ENCODE results near the gene EDN1. TPM values are rescaled to one million over a fixed set of nuclear protein-coding genes. Genes with fewer than 3 reads are reported as not detected.
"Not testable (repeated sequence)": the region's sequence is repeated elsewhere in the genome, so short reads cannot be mapped to it uniquely, and the experiment has no call there.

EDN1 gene
- total RNA-seq, 3 donors from 2014 or later: 11.5 to 51.7 (median 36.8) TPM

GRCh38 chr6:12331474-12331873, 41.3 kb downstream of the EDN1 start:
- peak overlapping the region; percentile 60 to 65 for H3K27ac ChIP-seq
- TF ChIP-seq POLR2A (IDR thresholded peaks at IDR 0.05): no peak
- no peak for TF ChIP-seq POLR2AphosphoS5 (IDR thresholded peaks at IDR 0.05)
- no peak for TF ChIP-seq CTCF (IDR thresholded peaks at IDR 0.05)
- no peak overlapping the region for H3K4me3 ChIP-seq
- intact Hi-C loops (cut with DNase I; ENCODE audit: low total_unique reads): no loop called here
- H3K4me1 ChIP-seq: no peaks in the 10 kb centered on the region
- H3K9me3 ChIP-seq: no peaks in the 10 kb centered on the region
- no peaks in the 10 kb centered on the region for H3K36me3 ChIP-seq
- H3K27me3 ChIP-seq: no peaks in the 10 kb centered on the region
- no peak for DNase-seq (ENCODE audit: low spot score in 2 of 2)

- intact Hi-C loops (cut with DNase I; ENCODE audit: low total_unique reads): no loop called here
- no peak overlapping the region for H3K4me3 ChIP-seq
- peak in 1 of 2 donors; percentile 27 for DNase-seq (ENCODE audit: low spot score in 2 of 2)
- no peak for TF ChIP-seq POLR2A (IDR thresholded peaks at IDR 0.05)
- peak in 1 of 3 donors; percentile 10 for TF ChIP-seq POLR2AphosphoS5 (IDR thresholded peaks at IDR 0.05)
- H3K9me3 ChIP-seq: no peaks in the 10 kb centered on the region
- H3K36me3 ChIP-seq: no peaks in the 10 kb centered on the region
- peak overlapping the region; percentile 60 to 65 for H3K27ac ChIP-seq
- H3K27me3 ChIP-seq: no peaks in the 10 kb centered on the region
- no peaks in the 10 kb centered on the region for H3K4me1 ChIP-seq
Observed at GRCh38 chr6:12331951-12332749, 42.0 kb downstream of the EDN1 start.

GRCh38 chr6:12332750-12333079, 42.6 kb downstream of the EDN1 start:
- H3K27ac ChIP-seq; H3K36me3 ChIP-seq; H3K4me1 ChIP-seq; intact Hi-C loops (cut with DNase I; ENCODE audit: low total_unique reads); H3K27me3 ChIP-seq; H3K9me3 ChIP-seq; H3K4me3 ChIP-seq; DNase-seq (ENCODE audit: low spot score in 2 of 2): not testable (repeated sequence)

- DNase-seq (ENCODE audit: low spot score in 2 of 2): no peak
- H3K36me3 ChIP-seq: no peaks in the 10 kb centered on the region
- H3K4me1 ChIP-seq: no peaks in the 10 kb centered on the region
- no peaks in the 10 kb centered on the region for H3K9me3 ChIP-seq
- H3K4me3 ChIP-seq: no peak overlapping the region
- no peak overlapping the region for H3K27ac ChIP-seq
- intact Hi-C loops (cut with DNase I; ENCODE audit: low total_unique reads): no loop called here
- TF ChIP-seq CTCF (IDR thresholded peaks at IDR 0.05): no peak
- no peak for TF ChIP-seq POLR2AphosphoS5 (IDR thresholded peaks at IDR 0.05)
- TF ChIP-seq POLR2A (IDR thresholded peaks at IDR 0.05): no peak
- no peaks in the 10 kb centered on the region for H3K27me3 ChIP-seq
Observed at GRCh38 chr6:12333128-12333527, 43.0 kb downstream of the EDN1 start.

GRCh38 chr6:12334526-12335130, 44.5 kb downstream of the EDN1 start:
- no peak for DNase-seq (ENCODE audit: low spot score in 2 of 2)
- intact Hi-C loops (cut with DNase I; ENCODE audit: low total_unique reads): no loop called here
- no peaks in the 10 kb centered on the region for H3K36me3 ChIP-seq
- no peaks in the 10 kb centered on the region for H3K9me3 ChIP-seq
- no peaks in the 10 kb centered on the region for H3K4me1 ChIP-seq
- TF ChIP-seq POLR2AphosphoS5 (IDR thresholded peaks at IDR 0.05) (no peak), CTCF (IDR thresholded peaks at IDR 0.05) (no peak), POLR2A (IDR thresholded peaks at IDR 0.05) (no peak)
- H3K4me3 ChIP-seq: no peak overlapping the region
- no peaks in the 10 kb centered on the region for H3K27me3 ChIP-seq
- H3K27ac ChIP-seq: no peak overlapping the region

- intact Hi-C loops (cut with DNase I; ENCODE audit: low total_unique reads): no loop called here
- Histone ChIP-seq H3K27me3 (no peaks in the 10 kb centered on the region), H3K4me3 (no peak overlapping the region), H3K27ac (no peak overlapping the region), H3K9me3 (no peaks in the 10 kb centered on the region), H3K36me3 (no peaks in the 10 kb centered on the region), H3K4me1 (no peaks in the 10 kb centered on the region)
- no peak for DNase-seq (ENCODE audit: low spot score in 2 of 2)
- no peak for TF ChIP-seq CTCF (IDR thresholded peaks at IDR 0.05)
- TF ChIP-seq POLR2AphosphoS5 (IDR thresholded peaks at IDR 0.05): no peak
- TF ChIP-seq POLR2A (IDR thresholded peaks at IDR 0.05): no peak
Observed at GRCh38 chr6:12335131-12335527, 45.0 kb downstream of the EDN1 start.

Data from breast epithelium (tissue), 4 donors.